KMS-11 (cell line): Measurements from ENCODE around the gene CEP44.
"Not testable (repeated sequence)": the region's sequence is repeated elsewhere in the genome, so short reads cannot be mapped to it uniquely, and the experiment has no call there.

ENCODE experiments used
- H2AFZ ChIP-seq: fragments of 200-600 bp; sonication (generic); 2 replicates; pipeline ENCODE4 v1.6.1; 2016; ENCODE audit warnings: antibody characterized with exemption, mixed run types, low read depth
- H3K27ac ChIP-seq: fragments of 200-600 bp; sonication (generic); 2 replicates; pipeline ENCODE4 v1.6.1; 2016; ENCODE audit warnings: mild to moderate bottlenecking, mixed run types
- H3K27me3 ChIP-seq: fragments of 200-600 bp; sonication (generic); 2 replicates; pipeline ENCODE4 v1.6.1; 2017; ENCODE audit warnings: mild to moderate bottlenecking, low read depth, mixed run types, moderate library complexity; ENCODE audit not compliant: insufficient read depth
- H3K36me3 ChIP-seq: fragments of 200-600 bp; sonication (generic); 2 replicates; pipeline ENCODE4 v1.6.1; 2017; ENCODE audit warnings: mild to moderate bottlenecking, mixed run types; ENCODE audit not compliant: insufficient read depth
- H3K4me1 ChIP-seq: fragments of 200-600 bp; sonication (generic); 2 replicates; pipeline ENCODE4 v1.6.1; 2016; ENCODE audit warnings: mild to moderate bottlenecking, low read depth, mixed run types; ENCODE audit not compliant: poor library complexity, severe bottlenecking
- H3K4me2 ChIP-seq: fragments of 200-600 bp; sonication (generic); 2 replicates; pipeline ENCODE4 v1.7.0; 2016; ENCODE audit warnings: mild to moderate bottlenecking, mixed run types
- H3K4me3 ChIP-seq: fragments of 200-600 bp; sonication (generic); IDR thresholded peaks from 2 replicates; pipeline ENCODE4 v1.6.1; 2017; ENCODE audit warnings: low read depth, low read length, mixed read lengths; ENCODE audit not compliant: insufficient read depth
- H3K79me2 ChIP-seq: fragments of 200-600 bp; sonication (generic); 2 replicates; pipeline ENCODE4 v1.6.1; 2016; ENCODE audit warnings: low read depth, mixed run types; ENCODE audit not compliant: insufficient read depth
- H3K9ac ChIP-seq: fragments of 200-600 bp; sonication (generic); 2 replicates; pipeline ENCODE4 v1.6.1; 2016; ENCODE audit warnings: mild to moderate bottlenecking, mixed run types
- H4K20me1 ChIP-seq: fragments of 200-600 bp; sonication (generic); 2 replicates; pipeline ENCODE4 v1.6.1; 2016; ENCODE audit warnings: mild to moderate bottlenecking, mixed run types; ENCODE audit not compliant: insufficient read depth
- TF ChIP-seq, protein P1 (sequence below): fragments of 200-600 bp; sonication (generic); conservative IDR thresholded peaks from 2 replicates; pipeline ENCODE4 v1.6.1; 2017; ENCODE audit warnings: low read depth, mild to moderate bottlenecking, antibody characterized with exemption, low read length, moderate library complexity, mixed read lengths

CEP44 gene

DNA sequence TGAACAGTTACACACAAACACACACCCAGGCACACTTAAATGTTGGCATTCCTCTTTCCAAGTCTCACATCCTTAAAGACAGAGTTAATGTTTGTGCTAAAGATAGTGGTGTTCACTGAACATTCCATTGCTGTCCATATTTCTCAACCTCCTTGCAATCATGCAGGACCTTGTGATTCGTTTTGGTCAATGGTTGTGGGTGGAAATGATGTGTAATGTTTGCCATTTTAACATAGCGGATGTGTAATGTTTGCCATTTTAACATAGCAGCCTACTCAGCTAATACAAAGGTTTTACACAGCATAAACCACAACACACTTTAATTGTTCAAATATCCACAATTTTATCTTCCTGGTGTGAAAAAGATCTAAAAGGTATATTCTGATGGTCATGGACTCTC, 93.9 kb downstream of the CEP44 start:
- H3K4me2 ChIP-seq, result no peak overlapping the region
- no peak overlapping the region for H3K27ac ChIP-seq
- no peaks in the 10 kb centered on the region for H3K27me3 ChIP-seq

DNA sequence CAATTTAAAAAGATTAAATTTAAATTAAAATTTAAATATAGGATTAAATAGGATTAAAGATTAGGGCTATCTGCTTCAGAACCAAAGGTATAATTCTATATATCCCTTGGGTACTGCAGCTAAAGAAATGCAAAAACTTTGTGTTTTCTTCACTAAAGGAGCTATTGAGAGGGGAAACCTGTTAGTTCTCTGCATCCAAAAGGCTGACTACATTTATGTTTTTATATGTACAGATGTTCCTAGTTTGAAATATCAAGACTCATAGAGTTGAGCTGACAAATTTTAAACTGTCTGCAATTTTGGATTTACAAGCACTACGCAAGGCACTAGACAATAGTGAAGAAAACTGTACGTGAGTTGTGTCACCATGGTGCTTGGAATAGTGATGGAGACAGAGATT, 95.2 kb downstream of the CEP44 start:
- TF ChIP-seq, protein P1, sequence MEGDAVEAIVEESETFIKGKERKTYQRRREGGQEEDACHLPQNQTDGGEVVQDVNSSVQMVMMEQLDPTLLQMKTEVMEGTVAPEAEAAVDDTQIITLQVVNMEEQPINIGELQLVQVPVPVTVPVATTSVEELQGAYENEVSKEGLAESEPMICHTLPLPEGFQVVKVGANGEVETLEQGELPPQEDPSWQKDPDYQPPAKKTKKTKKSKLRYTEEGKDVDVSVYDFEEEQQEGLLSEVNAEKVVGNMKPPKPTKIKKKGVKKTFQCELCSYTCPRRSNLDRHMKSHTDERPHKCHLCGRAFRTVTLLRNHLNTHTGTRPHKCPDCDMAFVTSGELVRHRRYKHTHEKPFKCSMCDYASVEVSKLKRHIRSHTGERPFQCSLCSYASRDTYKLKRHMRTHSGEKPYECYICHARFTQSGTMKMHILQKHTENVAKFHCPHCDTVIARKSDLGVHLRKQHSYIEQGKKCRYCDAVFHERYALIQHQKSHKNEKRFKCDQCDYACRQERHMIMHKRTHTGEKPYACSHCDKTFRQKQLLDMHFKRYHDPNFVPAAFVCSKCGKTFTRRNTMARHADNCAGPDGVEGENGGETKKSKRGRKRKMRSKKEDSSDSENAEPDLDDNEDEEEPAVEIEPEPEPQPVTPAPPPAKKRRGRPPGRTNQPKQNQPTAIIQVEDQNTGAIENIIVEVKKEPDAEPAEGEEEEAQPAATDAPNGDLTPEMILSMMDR, result no peak
- Histone ChIP-seq H3K4me2 (no peak overlapping the region), H3K4me3 (no peak overlapping the region), H3K27me3 (no peaks in the 10 kb centered on the region), H3K4me1 (no peaks in the 10 kb centered on the region), H3K9ac (no peak overlapping the region), H3K79me2 (no peaks in the 10 kb centered on the region), H2AFZ (no peak overlapping the region), H3K36me3 (no peaks in the 10 kb centered on the region), H3K27ac (no peak overlapping the region), H4K20me1 (no peaks in the 10 kb centered on the region)

More for the DNA sequence above, 93.9 kb downstream of the CEP44 start:
- Histone ChIP-seq H3K36me3 (no peaks in the 10 kb centered on the region), H3K79me2 (no peaks in the 10 kb centered on the region), H3K9ac (no peak overlapping the region), H4K20me1 (no peaks in the 10 kb centered on the region), H3K4me1 (no peaks in the 10 kb centered on the region), H2AFZ (no peak overlapping the region), H3K4me3 (no peak overlapping the region)
- TF ChIP-seq, protein P1, result no peak

DNA sequence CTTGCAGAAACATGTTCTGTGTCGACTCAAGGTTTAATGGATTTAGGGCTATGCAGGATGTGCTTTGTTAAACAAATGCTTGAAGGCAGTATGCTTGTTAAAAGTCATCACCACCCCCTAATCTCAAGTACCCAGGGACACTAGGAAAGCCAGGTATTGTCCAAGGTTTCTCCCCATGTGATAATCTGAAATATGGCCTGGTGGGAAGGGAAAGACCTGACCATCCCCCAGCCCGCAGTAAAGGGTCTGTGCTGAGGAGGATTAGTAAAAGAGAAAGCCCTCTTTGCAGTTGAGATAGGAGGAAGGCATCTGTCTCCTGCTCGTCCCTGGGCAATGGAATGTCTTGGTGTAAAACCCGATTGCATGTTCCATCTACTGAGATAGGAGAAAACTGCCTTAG, 96.5 kb downstream of the CEP44 start:
- not testable (repeated sequence) for H3K9ac ChIP-seq, H3K4me2 ChIP-seq, H3K4me3 ChIP-seq, H4K20me1 ChIP-seq, H3K79me2 ChIP-seq, H3K27ac ChIP-seq, H3K36me3 ChIP-seq, H3K4me1 ChIP-seq, H3K27me3 ChIP-seq, H2AFZ ChIP-seq

DNA sequence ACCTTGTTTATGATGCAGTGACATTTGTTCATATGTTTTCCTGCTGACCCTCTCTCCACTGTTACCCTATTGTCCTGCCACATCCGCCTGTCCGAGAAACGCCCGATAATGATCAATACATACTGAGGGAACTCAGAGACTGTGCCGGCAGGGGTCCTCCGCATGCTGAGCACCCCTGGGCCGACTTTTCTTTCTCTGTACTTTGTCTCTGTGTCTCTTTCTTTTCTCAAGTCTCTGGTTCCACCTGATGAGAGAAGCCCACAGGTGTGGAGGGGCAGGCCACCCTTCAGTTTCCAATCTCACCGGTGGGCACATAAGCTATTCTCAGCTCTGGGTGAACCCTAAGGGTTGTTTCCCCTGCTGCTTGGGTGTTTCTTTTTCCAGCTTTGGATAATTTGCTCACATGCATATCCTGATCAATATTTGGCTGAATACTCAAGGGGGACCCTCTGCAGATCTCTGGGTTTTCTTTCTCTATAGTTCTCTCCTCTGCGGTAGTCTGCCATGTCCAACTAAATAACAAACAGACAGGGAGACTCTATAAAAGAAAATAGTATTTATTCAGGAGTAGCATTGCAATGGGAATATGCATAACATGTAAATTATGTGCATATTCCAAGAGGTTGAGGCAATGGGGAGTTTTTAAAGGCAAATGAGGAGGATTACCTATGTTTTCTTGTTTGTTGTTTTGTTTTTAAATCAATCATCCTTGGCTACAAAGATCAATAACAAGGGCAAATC, 97.2 kb downstream of the CEP44 start:
- H3K4me1 ChIP-seq, result no peaks in the 10 kb centered on the region
- no peaks in the 10 kb centered on the region for H3K36me3 ChIP-seq
- H2AFZ ChIP-seq, result no peak overlapping the region
- H3K4me2 ChIP-seq, result no peak overlapping the region
- TF ChIP-seq, protein P1, result no peak
- H4K20me1 ChIP-seq, result no peaks in the 10 kb centered on the region
- no peak overlapping the region for H3K9ac ChIP-seq
- no peak overlapping the region for H3K27ac ChIP-seq
- H3K79me2 ChIP-seq, result no peaks in the 10 kb centered on the region
- H3K27me3 ChIP-seq, result no peaks in the 10 kb centered on the region
- no peak overlapping the region for H3K4me3 ChIP-seq

DNA sequence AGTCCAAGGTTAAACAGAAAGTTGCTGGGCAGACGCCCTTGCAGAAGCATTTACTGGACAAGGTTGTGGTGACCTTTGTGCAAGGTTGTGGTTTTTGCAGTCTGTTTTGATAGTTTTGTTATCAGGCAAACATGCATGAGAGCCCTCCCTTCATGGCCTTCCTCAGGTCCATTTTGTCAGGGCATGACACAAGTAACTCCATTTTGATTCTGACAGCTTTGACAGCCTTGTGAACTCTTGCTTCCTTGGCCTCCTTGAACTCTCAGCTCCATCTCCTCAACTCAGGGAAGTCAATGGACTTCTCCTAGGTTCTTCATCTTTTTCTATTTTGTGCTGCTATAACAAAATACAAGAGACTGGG, 97.7 kb downstream of the CEP44 start:
- TF ChIP-seq, protein P1, result no peak
- no peaks in the 10 kb centered on the region for H3K79me2 ChIP-seq
- no peak overlapping the region for H3K9ac ChIP-seq
- no peaks in the 10 kb centered on the region for H3K4me1 ChIP-seq
- no peak overlapping the region for H2AFZ ChIP-seq
- no peak overlapping the region for H3K27ac ChIP-seq
- H3K4me3 ChIP-seq, result no peak overlapping the region
- H3K36me3 ChIP-seq, result no peaks in the 10 kb centered on the region
- H4K20me1 ChIP-seq, result no peaks in the 10 kb centered on the region
- no peak overlapping the region for H3K4me2 ChIP-seq
- no peaks in the 10 kb centered on the region for H3K27me3 ChIP-seq
